Activated CD4-positive, alpha-beta T cell treated with anti-CD3 and anti-CD28 coated beads for 1 hour (primary cell): ENCODE data around the gene CRMP1.
"Not testable (repeated sequence)": the region's sequence is repeated elsewhere in the genome, so short reads cannot be mapped to it uniquely, and the experiment has no call there.

Source experiments
- DNase-seq: peaks from one replicate; pipeline ENCODE4 v3.0.0-alpha.2; 2020

Gene CRMP1

DNA sequence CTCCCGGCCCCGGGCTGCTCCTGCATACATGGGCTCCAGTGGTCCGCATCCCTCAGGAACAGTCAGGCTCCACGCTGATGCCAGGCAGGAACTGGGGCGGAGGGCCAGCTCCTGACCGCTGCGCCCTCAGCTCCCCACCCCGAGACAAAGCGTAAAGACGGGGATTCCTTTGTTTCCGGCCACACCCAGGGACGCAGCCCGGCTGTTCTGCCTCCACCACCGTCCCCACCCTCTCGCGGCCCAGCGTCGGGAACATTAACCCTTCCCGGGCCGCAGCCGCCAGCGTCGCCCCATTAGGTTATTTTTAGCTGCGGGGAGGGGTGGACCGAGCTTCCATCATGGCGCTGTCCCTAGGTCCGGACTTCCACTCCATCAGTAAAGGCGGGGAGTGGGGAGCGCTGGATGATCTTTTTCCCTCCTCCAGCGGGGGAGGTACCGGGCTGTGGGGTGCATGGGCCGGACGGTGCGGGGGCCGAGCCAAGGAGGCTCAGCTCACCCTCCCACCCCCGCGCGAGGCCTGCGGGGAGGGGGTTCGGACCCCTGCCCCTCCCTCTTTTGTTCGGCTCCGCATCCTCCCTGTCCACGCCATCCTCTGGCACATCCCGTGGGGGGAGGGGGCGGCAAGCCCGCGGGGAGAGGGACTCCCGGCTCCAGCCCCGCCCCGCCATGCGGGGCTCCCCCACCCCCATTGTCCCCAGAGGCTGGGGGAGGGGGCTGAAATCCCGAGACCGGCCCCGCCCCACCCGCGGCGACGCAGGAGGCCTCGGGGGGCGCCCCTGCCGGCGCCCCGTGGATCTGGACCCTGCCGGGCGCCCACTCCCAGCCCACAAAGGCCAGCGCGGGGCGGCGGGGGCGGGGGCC lies 5.3 kb downstream of the CRMP1 start:
- DNase-seq = no peak

DNA sequence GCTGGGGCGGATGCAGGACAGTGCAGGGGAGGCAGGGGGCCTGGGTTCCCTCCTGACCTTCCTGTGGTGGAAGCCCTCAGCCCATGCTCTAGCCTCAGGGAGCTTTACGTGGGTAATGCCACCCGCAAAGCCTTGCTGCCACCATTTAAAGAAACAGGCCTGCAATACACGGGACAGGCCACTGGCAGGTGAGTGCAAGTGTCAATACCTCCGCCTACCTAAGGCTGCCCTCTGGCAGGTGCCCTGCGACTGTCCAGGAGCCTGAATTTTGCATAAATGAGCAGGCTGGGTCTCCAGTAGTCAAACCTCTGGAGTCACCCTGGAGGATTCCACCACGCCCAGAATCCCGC lies 5.9 kb downstream of the CRMP1 start:
- no peak for DNase-seq

DNA sequence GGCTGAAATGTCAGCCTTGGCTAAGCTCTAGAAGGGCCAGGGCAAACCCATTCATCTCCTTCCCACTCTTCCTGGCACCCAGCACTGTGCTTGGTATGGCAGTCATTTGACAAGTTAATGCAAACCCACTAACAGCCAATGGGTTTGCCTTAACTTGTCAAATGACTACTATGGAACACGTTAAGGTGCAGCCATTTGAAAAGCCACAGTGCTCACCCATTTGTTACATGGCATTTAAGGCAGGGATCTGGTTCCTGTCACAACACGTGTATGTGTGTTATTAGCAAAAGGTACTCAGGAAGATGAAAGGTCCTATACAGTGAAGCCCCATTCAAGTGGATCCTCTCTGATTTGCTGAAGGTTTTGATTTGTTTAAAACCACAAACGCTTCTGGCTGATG lies 7.2 kb downstream of the CRMP1 start:
- no peak for DNase-seq

DNA sequence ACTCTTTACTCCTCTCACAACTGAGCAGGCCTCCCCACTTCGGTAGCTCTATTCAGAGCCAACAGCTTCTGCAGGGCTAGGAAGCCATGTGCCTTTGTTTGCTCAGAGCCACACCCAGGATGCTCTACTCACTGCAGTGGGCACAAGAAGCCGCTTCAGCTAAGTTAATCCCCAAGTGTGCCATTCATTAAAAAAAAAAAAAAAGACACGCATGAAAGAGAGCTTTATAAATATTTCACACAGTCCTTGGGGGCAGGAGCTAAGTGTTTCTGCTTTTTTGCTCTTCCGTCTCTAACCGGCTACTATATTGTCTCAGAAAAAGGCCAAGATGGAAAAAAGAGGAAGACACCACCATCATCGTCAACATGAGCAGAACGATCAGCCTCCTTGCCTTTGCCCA lies 8.1 kb downstream of the CRMP1 start:
- no peak for DNase-seq

DNA sequence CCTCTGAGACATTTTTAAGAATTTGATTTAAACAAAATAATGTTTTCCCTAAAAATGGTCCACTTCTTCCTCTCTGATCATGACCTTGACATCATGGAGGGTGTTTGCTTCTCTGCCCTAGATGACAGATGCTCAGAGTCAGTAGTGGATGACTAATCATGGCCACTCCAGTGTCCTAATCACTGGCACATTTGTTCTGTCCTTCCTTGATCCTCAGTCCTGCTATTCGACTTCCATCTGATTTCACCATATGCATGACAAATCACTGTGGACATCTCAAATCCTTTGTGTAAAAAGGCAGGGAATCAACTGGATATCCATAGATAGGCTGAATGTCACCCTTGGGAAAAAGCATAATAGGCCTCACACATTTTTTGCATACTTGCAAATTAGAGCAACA lies 9.0 kb downstream of the CRMP1 start:
- no peak for DNase-seq

DNA sequence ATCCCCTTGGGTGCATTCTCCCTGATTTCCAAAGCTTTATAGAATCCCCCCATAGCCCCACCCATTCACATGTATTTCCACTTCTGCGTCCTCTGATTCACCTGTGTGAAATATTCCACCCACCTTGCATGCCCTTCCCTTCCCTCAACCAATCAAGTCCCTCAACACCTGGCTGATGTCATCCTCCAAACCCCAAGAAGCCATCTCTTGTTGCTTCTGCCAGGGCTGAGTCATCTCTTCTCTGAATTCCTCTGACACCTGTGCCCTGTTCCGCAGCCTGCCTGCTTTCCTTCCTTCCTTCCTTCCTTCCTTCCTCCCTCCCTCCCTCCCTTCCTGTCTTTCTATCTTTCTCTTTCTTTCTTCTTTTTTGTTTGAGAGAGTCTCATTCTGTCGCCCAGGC lies 9.9 kb downstream of the CRMP1 start:
- no peak for DNase-seq

DNA sequence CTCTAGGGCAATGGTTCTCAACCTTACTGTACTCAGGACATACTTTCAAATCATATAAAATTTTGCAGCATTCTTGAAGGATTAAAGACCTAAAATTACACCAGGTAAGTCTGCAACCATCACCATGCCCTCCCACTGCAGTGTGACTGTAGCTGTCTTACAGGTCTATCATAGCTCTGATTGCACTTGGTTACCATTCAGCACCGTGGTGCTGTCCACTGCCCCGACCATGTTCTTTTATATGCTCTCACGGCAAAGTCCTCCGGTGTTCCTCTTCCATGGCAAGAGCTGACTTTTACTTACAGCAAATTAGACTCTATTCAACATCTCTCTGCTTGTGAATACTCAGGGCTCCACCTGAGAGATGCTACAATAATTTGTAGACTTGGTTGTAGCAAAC lies 11.5 kb downstream of the CRMP1 start:
- no peak for DNase-seq

DNA sequence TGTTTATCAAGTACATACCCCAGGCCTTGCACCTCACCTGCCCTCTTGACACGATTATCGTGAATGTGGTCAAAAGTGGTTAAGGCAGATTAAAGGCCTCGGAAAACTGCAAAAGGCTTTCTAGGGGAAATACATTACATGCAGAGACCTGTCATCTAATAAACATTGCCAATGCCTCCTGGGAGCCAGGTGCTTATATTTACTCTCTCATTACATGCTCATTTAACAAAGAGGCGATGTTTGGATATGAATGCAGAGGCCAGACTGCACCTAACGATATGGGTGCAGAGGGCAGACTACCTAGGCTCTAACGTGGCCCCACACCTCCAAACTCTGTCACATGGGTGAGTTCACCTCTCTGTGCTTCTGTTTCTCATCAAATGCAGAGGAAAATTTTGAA lies 14.5 kb downstream of the CRMP1 start:
- no peak for DNase-seq

DNA sequence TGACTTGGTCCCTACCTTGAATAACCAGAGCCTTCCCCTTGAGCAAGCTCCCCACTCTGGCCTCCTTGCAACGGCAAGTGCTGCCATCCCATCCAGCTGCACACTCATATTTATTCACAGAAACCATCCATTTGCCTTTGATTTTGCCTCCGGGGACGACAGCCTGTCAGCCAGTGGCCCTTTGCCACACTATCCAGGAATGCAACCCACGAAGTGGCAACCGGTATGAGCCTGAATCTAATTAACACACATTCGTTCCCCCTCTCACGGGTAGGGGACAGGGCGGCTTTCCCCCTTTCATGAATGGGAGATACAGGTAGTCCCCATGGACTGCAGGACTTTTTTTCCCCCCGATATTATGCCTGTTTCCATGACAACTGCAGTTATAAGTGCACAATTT lies 15.5 kb downstream of the CRMP1 start:
- DNase-seq = no peak

DNA sequence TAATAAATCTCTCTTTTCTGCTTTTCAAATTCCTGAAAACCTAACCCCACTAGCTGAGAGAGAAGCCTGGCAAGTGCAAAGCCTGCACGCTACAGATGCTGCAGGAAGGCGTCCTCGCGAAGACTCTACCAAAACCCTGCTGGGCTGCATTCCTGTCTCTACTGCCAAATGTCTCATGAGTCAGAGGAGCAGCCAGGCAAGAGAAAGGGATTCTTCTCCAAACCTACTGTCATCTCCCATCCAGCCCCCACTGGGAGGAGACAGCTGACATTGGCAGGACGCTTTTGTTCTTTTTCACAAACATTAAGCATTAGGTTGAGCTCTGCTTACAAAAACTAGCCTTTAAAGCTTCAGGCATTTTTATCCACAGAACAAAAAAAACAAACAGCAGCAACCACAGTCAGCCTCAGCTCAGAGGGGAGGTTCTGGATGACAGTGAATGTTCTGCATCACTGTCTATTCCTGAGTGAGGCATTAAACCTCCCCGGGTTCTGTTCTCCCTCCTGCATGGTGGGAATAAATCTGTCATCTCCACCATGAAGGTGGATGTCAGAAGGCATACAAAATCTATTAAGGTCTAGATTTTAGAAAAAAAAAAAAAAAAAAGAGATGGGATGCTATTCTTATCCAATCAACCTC lies 18.0 kb downstream of the CRMP1 start:
- DNase-seq = no peak

DNA sequence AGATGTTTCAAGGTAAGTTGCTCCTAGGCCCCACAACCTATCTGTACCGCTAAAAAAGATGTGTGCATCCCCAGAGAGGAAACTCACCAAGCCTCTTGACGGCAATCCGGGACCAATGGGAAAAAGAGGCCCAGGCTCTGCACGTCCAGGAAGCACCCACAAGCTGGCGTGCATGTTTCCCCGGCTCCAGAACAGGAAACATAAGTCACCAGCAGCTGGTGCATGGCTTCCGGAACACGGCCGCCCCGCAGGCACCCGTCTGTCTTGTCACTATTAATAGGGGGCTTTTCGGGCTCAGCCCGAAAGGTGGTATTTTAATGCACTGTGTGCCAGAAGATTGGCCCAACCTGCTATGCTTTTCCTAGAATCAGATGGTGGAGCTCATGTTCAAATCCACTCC lies 22.2 kb downstream of the CRMP1 start:
- DNase-seq = no peak

DNA sequence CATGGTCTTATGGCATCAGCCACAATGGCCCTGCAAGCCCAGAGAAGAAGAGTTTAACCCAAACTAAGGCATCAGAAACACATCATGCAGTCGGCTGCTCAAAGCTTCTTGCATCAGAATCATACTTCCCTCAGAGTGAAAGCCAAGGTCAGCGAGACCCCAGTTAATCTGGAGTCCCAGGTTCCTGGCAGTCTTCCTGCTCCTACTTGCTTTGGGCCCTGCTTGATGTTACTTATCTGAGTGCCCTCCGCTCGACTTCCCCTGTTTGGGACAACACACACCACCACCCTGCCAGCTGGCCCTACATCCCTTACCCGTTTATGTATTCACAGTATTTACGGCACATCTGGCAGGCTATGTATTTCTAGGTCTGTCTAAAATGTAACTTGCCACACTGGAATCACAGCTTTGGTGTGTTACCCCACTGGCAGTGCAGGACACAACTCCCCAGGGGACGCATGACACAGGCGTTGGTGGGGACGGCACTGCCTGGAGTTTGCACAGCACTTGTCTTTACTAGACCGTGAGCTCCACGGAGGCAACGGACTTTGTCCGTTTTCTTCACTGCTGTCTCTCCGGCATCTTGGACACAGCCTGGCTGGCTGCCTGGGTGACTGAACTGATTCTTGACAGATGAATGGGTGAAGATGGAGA lies 22.8 kb downstream of the CRMP1 start:
- DNase-seq = no peak

DNA sequence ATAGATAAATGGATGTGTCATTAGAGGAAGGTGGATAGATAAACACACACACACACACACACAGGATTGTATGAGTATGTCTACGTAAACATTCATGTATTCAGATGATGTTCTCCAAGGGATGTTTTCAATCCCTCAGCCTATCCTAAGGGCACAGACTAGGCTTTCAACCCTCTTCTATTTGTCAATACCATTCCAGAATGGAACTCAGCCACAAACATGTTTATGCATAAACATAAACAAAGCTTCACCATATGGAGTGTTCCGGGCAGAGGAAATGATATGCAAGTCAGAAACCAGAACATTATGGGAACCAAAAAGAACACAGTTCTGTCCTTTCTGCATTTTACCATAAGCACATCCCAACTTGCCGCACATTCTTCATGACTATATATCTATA lies 25.0 kb downstream of the CRMP1 start:
- no peak for DNase-seq

DNA sequence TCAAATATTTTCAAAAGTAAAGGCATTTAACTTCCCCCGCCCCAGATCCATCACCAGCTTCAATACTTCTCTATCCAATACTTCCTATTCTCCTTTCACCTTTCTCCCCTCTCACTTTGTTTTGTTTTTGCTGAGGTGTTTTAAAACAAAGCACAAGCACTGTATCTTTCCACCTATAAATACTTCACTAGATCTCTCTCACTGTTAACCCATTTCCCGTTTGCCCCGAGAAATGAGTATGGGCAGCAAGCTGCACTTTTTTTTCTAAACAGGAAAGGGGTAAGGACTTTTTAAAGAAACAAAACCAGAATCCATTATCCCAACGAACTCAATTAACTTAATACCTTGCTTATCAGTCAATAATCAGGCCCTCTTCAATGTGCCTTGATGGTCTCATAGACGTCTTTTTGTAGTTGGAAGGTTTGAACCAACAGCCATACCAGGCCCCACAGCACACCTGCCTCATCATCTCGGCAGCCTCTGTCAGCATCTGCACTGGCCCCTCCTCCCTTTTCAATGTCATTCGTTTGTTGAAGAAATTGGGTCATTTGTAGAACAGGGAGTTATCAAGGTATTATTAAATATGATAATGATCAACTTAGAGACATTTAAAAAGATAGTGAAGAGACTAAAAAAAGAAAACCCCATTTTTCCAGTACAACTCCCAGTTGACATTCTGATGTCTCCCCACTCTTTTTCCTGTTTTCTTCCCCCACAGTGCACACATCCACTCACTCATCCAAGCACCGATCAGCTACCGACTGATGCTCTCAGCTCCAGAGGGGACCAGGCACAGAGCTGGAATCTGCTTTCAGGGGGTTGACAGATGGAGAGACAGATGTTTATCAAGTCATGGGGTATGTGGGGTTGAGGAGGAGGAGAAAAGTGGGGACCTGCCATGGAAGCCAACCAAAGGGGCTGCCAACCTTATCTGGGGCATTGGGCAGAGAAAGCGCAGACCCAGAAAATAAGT lies 25.8 kb downstream of the CRMP1 start:
- no peak for DNase-seq

DNA sequence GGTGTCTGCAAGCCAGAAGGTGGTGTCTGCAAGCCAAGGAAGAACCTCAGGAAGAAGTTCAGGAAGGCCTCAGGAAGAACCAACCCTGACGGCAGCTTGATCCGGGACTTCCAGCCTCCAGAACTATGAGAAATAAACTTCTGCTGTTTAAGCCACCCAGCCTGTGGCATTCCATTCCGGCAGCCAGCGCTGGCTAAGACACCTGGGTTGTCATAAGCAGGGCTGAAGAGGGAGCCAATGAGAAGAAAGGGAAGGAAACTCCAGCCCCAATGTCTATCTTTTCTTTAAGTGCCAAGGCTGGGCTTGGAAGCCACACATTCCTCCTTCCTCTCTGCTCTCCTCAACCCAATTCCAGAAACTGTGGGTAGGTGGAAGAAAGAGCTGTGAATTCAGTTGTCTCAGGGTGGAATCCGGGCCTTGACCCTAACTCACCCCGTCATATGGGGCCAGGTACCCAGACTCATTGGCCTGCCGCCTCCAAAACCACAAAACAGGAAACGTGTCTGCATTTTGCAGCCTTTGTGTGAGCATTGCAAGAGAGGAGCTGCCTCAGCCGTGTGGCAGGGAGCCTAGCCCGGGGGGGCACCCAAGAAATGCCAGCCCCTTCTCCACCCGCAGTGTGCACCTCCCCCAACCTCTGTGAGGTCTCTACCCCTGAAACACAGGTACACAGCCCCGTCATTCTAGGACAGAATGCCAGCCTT lies 26.8 kb downstream of the CRMP1 start:
- DNase-seq = no peak

DNA sequence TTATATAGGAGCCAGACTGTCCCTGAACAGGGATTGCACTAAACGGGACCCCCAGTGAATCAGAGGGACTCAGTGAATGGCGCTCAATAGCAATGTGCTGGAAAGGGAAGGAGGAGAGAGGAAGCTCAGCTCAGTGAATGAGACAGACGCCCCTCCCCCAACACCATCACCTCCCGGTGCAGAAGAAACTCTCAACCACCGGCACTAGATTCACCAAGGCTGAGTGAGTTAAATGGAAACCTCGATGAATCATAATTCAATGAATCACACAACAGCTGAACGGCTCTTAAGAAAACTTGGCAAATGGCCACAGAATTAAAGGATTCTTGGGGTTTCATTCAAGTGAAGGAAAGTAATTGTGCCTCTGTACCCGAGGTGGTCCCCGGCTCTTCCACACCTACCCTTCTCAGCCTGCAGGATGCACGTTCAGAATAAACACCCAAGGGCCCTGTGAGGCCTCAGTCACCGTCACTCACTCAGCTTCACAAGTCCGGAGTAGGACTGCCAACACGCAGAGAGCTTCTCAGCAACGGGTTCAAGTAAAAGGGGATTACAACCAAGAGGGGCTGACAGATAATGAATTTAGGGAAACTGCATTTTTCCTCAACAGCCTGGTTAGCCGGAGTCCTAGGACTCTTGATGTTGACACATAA lies 29.3 kb downstream of the CRMP1 start:
- DNase-seq = no peak

DNA sequence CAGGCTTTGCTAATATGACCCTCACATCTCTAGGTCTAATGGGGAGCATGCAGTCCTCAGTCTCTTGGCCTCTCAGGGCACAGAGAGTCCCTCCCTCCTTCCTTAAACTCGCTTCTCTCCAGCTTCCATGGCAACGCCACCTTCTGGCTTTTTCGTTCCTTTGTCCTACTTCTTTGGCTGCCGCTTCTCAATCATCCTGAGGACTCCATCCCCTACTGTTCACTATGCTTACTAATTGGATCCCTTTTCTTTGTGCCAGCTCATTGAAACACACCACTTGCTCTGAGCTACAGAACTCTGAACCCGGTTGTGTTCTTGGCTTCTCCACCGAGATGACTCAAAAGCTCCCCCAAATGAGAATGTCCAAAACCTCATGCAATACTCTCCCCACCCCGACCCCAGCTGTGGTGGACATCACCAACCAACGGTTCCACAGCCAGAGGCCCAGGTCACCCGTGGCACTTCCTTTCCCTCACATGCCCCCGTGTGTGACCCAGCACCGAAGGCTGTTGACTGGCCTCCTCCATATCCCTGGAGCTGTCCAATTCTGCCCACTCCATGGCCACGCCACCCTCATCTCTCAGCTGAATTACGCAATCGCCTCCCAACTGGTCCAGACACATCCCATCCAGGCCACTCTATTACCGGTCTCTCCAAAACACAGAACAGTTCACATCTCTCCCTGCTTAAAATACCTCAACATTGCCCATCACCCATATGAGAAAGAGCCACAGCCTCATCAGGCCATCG lies 34.7 kb downstream of the CRMP1 start:
- no peak for DNase-seq

DNA sequence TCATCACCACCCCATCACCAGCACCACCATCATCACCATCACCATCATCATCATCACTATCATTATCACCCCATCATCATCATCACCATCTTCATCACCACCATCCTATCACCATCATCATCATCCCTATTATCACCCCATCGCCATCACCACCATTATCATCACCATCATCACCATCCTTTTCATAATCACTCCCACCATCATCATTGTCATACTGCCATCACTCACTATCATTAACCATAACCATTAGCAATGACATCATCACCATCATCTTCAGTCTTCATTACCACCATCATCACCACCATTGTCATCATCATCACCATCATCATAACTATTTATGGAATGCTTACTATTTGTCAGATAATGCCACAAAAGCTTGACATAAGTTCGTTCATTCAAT lies 35.7 kb downstream of the CRMP1 start:
- DNase-seq = no peak

DNA sequence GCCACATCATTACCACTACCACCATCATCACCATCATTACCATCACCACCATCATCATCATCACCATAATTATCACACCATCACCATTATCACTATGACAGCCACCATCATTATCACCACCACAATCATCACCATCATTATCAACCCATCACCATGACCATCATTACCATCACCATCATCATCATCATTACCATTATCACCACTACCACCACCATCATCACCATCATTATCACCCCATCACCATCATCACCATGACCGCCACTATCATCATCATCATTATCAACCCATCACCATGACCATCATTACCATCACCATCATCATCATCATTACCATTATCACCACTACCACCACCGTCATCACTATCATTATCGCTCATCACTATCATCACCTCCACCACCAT lies 36.5 kb downstream of the CRMP1 start:
- DNase-seq = not testable (repeated sequence)

DNA sequence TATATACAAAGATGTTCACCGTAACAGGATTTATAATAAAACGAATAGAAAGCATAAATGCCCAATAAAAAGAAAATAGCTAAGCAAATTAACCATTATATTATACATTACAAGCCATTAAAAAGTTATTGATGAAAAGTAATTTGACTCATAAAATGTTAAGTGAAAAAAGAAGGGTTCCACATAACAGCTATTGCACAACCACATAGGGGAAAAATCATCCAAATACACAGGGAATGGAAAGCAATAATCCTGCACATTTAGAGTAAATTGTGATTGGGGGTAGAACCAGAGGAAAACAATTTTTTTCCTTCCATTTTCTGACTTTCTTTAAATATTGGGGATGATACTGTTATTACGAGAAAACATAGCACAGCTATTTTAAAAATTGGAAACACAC lies 38.0 kb downstream of the CRMP1 start:
- DNase-seq = no peak

DNA sequence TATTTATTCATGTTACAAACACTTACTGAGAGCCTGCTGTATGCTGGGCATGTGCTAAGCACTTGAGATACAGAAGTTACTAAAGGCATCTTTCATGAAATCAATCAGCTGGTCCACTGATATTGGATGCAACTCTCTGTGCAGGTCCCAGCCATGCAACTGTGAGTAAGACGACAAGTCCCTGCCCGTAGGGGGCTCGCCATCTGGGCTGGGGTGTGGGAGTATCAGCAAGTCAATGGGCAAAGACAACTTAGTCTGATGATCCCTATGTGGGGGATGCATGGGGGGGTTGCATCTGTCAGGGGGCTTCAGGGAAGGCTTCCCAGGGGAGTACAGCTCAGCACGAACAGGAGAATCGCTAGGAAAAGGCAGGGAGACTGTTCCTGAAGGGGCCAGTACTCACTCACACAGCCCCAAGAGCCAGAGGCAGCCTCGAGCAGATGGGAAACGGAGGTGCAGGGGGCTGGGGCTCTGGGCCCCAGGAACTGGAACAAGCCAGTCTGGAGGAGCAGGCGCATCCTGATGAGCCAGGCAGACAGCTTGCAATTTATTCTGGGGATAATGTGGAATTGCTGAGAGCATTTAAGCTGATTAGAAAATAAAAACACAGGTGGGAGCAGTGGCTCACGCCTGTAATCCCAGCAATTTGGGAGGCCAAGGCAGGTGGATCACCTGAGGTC lies 40.2 kb downstream of the CRMP1 start:
- no peak for DNase-seq
